Activated T-cell treated with anti-CD3 and anti-CD28 coated beads for 1 hour (primary cell): ENCODE data around the gene GGN.
A peak's percentile ranks its signal among the peaks of the same experiment; 100 is the strongest.
"Not testable (repeated sequence)": the region's sequence is repeated elsewhere in the genome, so short reads cannot be mapped to it uniquely, and the experiment has no call there.

Experiments used
- DNase-seq: peaks from one replicate; pipeline ENCODE4 v3.0.0-alpha.2; 2020; ENCODE audit warnings: low read depth

Gene GGN

GRCh38 chr19:38361633-38362075 is 26.2 kb downstream of the GGN start:
- peak; percentile 33 for DNase-seq

- DNase-seq = no peak
Measured at GRCh38 chr19:38360839-38361631, 26.8 kb downstream of the GGN start.

- DNase-seq = no peak
Measured at GRCh38 chr19:38360351-38360750, 27.5 kb downstream of the GGN start.

GRCh38 chr19:38359242-38360021 is 28.4 kb downstream of the GGN start:
- no peak for DNase-seq

GRCh38 chr19:38358071-38358470 is 29.8 kb downstream of the GGN start:
- no peak for DNase-seq

- DNase-seq = no peak
Measured at GRCh38 chr19:38355728-38356725, 31.8 kb downstream of the GGN start.

GRCh38 chr19:38352611-38353010 is 35.2 kb downstream of the GGN start:
- DNase-seq = no peak

GRCh38 chr19:38351865-38352395 is 35.9 kb downstream of the GGN start:
- DNase-seq = no peak

- no peak for DNase-seq
Measured at GRCh38 chr19:38350883-38351282, 37.0 kb downstream of the GGN start.

- no peak for DNase-seq
Measured at GRCh38 chr19:38346837-38347236, 41.0 kb downstream of the GGN start.

GRCh38 chr19:38340927-38341326 is 46.9 kb downstream of the GGN start:
- DNase-seq = no peak

- not testable (repeated sequence) for DNase-seq
Measured at GRCh38 chr19:38339011-38339410, 48.8 kb downstream of the GGN start.

- no peak for DNase-seq
Measured at GRCh38 chr19:38337360-38337653, 50.5 kb downstream of the GGN start.

GRCh38 chr19:38336638-38337359 is 51.0 kb downstream of the GGN start:
- DNase-seq = peak; percentile 90

- DNase-seq = peak; percentile 94
Measured at GRCh38 chr19:38335949-38336637, 51.7 kb downstream of the GGN start.
